Activated gamma-delta T cell treated with Interleukin-2 at 50 U/mL for 16 hours (primary cell): ENCODE measurements around the gene KLHL13.
"Not testable (repeated sequence)": the region's sequence is repeated elsewhere in the genome, so short reads cannot be mapped to it uniquely, and the experiment has no call there.

Source experiments
- DNase-seq: peaks from one replicate; pipeline ENCODE4 v3.0.0-alpha.2; 2020

KLHL13 gene

GRCh38 chrX:117989512-117989911 lies 127.1 kb downstream of the KLHL13 start:
- no peak for DNase-seq

GRCh38 chrX:117987373-117987772 lies 129.2 kb downstream of the KLHL13 start:
- DNase-seq: no peak

GRCh38 chrX:117985241-117985640 lies 131.4 kb downstream of the KLHL13 start:
- no peak for DNase-seq

GRCh38 chrX:117982694-117983392 lies 133.8 kb downstream of the KLHL13 start:
- no peak for DNase-seq

GRCh38 chrX:117978402-117978801 lies 138.2 kb downstream of the KLHL13 start:
- DNase-seq: no peak

GRCh38 chrX:117977526-117977925 lies 139.1 kb downstream of the KLHL13 start:
- no peak for DNase-seq

GRCh38 chrX:117973110-117973807 lies 143.4 kb downstream of the KLHL13 start:
- no peak for DNase-seq

GRCh38 chrX:117972711-117973109 lies 143.9 kb downstream of the KLHL13 start:
- DNase-seq: no peak

GRCh38 chrX:117969782-117970181 lies 146.8 kb downstream of the KLHL13 start:
- DNase-seq: no peak

- DNase-seq: no peak
Observed at GRCh38 chrX:117969328-117969727, 147.3 kb downstream of the KLHL13 start.

GRCh38 chrX:117959045-117959444 lies 157.6 kb downstream of the KLHL13 start:
- no peak for DNase-seq

- no peak for DNase-seq
Observed at GRCh38 chrX:117957128-117957527, 159.5 kb downstream of the KLHL13 start.

GRCh38 chrX:117939296-117939695 lies 177.3 kb downstream of the KLHL13 start:
- DNase-seq: not testable (repeated sequence)

GRCh38 chrX:117936118-117936517 lies 180.5 kb downstream of the KLHL13 start:
- DNase-seq: no peak

GRCh38 chrX:117930116-117930515 lies 186.5 kb downstream of the KLHL13 start:
- not testable (repeated sequence) for DNase-seq

- DNase-seq: no peak
Observed at GRCh38 chrX:117919755-117920154, 196.9 kb downstream of the KLHL13 start.

GRCh38 chrX:117910216-117910615 lies 206.4 kb downstream of the KLHL13 start:
- DNase-seq: no peak

- no peak for DNase-seq
Observed at GRCh38 chrX:117898226-117898625, 218.4 kb downstream of the KLHL13 start.

- DNase-seq: no peak
Observed at GRCh38 chrX:117895418-117895817, 221.2 kb downstream of the KLHL13 start.

GRCh38 chrX:117892469-117892868 lies 224.1 kb downstream of the KLHL13 start:
- no peak for DNase-seq

- DNase-seq: no peak
Observed at GRCh38 chrX:117871796-117872195, 244.8 kb downstream of the KLHL13 start.

- DNase-seq: no peak
Observed at GRCh38 chrX:117860517-117860916, 256.1 kb downstream of the KLHL13 start.

- DNase-seq: no peak
Observed at GRCh38 chrX:117854806-117855205, 261.8 kb downstream of the KLHL13 start.

GRCh38 chrX:117851025-117851424 lies 265.6 kb downstream of the KLHL13 start:
- DNase-seq: no peak
